ENCODE results near the gene ESF1.

DNA sequence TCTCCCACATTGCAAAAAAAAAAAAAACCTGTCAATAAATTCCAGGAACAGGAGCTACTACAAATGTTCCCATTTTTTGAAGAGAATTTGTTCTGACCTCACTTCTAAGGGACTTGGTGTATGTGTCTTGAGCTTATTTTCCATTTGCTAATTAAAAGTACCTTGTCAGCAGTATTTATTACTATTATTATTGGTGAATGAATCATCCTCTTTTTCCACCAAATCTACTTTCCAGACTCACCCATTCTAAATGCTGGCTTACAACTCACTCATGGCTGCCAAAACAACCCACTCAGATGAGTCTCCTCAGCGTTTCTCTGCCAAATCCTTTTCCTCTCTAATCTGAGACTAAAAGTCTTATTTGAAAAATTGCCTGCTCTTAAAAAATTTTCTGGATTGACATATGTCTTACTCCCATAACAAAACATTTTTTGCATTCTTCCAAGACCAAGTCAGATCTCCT is 112.8 kb downstream of the ESF1 start:
- no peak for TF ChIP-seq POLR2A (IDR thresholded peaks at IDR 0.05)
- TF ChIP-seq, protein P1, sequence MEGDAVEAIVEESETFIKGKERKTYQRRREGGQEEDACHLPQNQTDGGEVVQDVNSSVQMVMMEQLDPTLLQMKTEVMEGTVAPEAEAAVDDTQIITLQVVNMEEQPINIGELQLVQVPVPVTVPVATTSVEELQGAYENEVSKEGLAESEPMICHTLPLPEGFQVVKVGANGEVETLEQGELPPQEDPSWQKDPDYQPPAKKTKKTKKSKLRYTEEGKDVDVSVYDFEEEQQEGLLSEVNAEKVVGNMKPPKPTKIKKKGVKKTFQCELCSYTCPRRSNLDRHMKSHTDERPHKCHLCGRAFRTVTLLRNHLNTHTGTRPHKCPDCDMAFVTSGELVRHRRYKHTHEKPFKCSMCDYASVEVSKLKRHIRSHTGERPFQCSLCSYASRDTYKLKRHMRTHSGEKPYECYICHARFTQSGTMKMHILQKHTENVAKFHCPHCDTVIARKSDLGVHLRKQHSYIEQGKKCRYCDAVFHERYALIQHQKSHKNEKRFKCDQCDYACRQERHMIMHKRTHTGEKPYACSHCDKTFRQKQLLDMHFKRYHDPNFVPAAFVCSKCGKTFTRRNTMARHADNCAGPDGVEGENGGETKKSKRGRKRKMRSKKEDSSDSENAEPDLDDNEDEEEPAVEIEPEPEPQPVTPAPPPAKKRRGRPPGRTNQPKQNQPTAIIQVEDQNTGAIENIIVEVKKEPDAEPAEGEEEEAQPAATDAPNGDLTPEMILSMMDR (IDR thresholded peaks at IDR 0.05) = no peak
